GM21529 (cell line): Measurements from ENCODE around the gene LHX4.

ENCODE experiments used
- ATAC-seq: cut with Tn5 transposase; IDR thresholded peaks from one replicate; pipeline ENCODE4 v1.9.1; 2021; ENCODE audit not compliant: unreplicated experiment

LHX4 gene

GRCh38 chr1:180256341-180257027 lies 26.4 kb downstream of the LHX4 start:
- no peak for ATAC-seq

- ATAC-seq, result no peak
These were observed 26.9 kb downstream of the LHX4 start for GRCh38 chr1:180257028-180257386.

GRCh38 chr1:180257486-180257885 lies 27.4 kb downstream of the LHX4 start:
- no peak for ATAC-seq

GRCh38 chr1:180258290-180258689 lies 28.2 kb downstream of the LHX4 start:
- ATAC-seq, result no peak

GRCh38 chr1:180258935-180259334 lies 28.9 kb downstream of the LHX4 start:
- no peak for ATAC-seq

GRCh38 chr1:180259431-180260338 lies 29.6 kb downstream of the LHX4 start:
- no peak for ATAC-seq

- no peak for ATAC-seq
These were observed 30.5 kb downstream of the LHX4 start for GRCh38 chr1:180260541-180260940.

GRCh38 chr1:180261030-180261429 lies 31.0 kb downstream of the LHX4 start:
- ATAC-seq, result no peak

GRCh38 chr1:180261524-180262155 lies 31.6 kb downstream of the LHX4 start:
- ATAC-seq, result no peak

GRCh38 chr1:180262628-180263488 lies 32.8 kb downstream of the LHX4 start:
- ATAC-seq, result no peak

GRCh38 chr1:180264595-180264994 lies 34.5 kb downstream of the LHX4 start:
- ATAC-seq, result no peak

GRCh38 chr1:180265201-180265600 lies 35.1 kb downstream of the LHX4 start:
- no peak for ATAC-seq

- no peak for ATAC-seq
These were observed 35.8 kb downstream of the LHX4 start for GRCh38 chr1:180265871-180266270.

GRCh38 chr1:180266275-180267210 lies 36.5 kb downstream of the LHX4 start:
- no peak for ATAC-seq

GRCh38 chr1:180267211-180267561 lies 37.1 kb downstream of the LHX4 start:
- ATAC-seq, result no peak

- ATAC-seq, result no peak
These were observed 37.9 kb downstream of the LHX4 start for GRCh38 chr1:180267761-180268555.

GRCh38 chr1:180268556-180269075 lies 38.6 kb downstream of the LHX4 start:
- ATAC-seq, result no peak

GRCh38 chr1:180269645-180270529 lies 39.8 kb downstream of the LHX4 start:
- ATAC-seq, result no peak
